ENCODE data around the gene LMTK2.

DNA sequence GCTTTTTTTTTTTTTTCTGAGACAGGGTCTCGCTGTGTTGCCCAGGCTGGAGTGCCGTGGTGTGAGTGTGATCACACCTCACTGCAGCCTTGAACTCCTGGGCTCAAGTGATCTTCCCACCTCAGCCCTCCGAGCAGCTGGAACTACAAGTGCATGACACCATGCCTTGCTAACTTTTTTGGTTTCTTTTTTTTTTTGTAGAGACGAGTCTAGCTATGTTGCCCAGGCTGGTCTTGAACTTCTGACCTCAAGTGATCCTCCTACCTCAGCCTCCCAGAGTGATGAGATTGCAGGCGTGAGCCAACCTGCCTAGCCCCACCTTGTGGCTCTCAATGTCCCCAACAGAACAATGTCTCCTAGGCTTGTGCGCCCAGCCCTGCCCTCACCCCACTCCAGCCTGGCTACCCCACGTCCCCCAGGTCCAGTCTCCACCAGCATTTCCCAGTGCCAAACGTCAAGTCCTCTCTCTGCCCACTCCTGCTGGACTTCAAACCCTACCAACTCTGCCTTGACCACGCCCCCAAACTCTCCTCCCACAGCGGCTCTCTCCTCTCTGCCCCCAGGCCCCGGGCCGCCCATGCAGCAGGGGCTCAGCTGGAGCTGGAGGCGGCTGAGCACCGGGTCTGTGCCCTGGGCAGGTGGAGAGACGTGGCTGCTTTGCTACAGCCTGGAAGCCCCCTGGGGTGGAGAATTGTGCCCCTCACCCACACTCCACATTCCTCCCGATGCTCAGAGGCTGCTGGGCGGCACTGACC is 123.5 kb downstream of the LMTK2 start:
- no peak for TF ChIP-seq POLR2A (IDR thresholded peaks at IDR 0.05; ENCODE audit: low read length)
- TF ChIP-seq GATA1 (IDR thresholded peaks at IDR 0.05; ENCODE audit: low read depth, low read length) = no peak
